T-helper 17 cell (primary cell): ENCODE measurements around the gene PLA2G4D. TPM values are rescaled to one million over a fixed set of nuclear protein-coding genes. Genes with fewer than 3 reads are reported as not detected.

Experiments
- ATAC-seq: fragments of 150-1000 bp; cut with Tn5 transposase; 2 replicates; pipeline ENCODE4 v1.10.0; 2021; ENCODE audit warnings: mild to moderate bottlenecking, moderate library complexity
- DNase-seq, 3 donors: peaks; one replicate each; pipeline versions ENCODE4 v3.0.0 to v3.0.0-alpha.2; 2020 to 2021
- H3K9me3 ChIP-seq: one replicate; pipeline ENCODE4 v1.7.0; 2013; ENCODE audit warnings: low read length, mild to moderate bottlenecking; ENCODE audit not compliant: control insufficient read depth, poor library complexity, severe bottlenecking
- H3K27ac Mint-ChIP-seq: one replicate; pipeline ENCODE4 v1.8.0; 2022; ENCODE audit warnings: mild to moderate bottlenecking, moderate library complexity, mixed read lengths
- H3K27me3 Mint-ChIP-seq: one replicate; pipeline ENCODE4 v1.8.0; 2022; ENCODE audit warnings: mixed read lengths
- H3K36me3 Mint-ChIP-seq: one replicate; pipeline ENCODE4 v1.8.0; 2022; ENCODE audit warnings: low read depth, mixed read lengths
- H3K4me1 Mint-ChIP-seq: one replicate; pipeline ENCODE4 v1.8.0; 2022; ENCODE audit warnings: mild to moderate bottlenecking, mixed read lengths
- H3K4me3 Mint-ChIP-seq: one replicate; pipeline ENCODE4 v1.8.0; 2022; ENCODE audit warnings: mild to moderate bottlenecking, moderate library complexity, mixed read lengths
- total RNA-seq, 4 donors: library from RNA in 2 of 4; stranded (reverse) in 2 of 4; gene quantifications; one replicate each; pipeline ENCODE4 v1.2.3 and lab custom pipeline; 2022 to 2026

Gene PLA2G4D
- total RNA-seq, 2 donors from 2014 or later, result not detected

GRCh38 chr15:42134617-42135245, 40.4 kb upstream of the PLA2G4D start:
- peaks cover 8% of the 10 kb centered on the region for H3K4me1 Mint-ChIP-seq
- H3K27me3 Mint-ChIP-seq, result peaks cover 40% of the 10 kb centered on the region
- H3K4me3 Mint-ChIP-seq, result no peak overlapping the region
- DNase-seq (peak in 1 of 3 donors; percentile 0), ATAC-seq (no peak)
- H3K9me3 ChIP-seq, result no peaks in the 10 kb centered on the region
- H3K27ac Mint-ChIP-seq, result no peak overlapping the region
- H3K36me3 Mint-ChIP-seq, result no peaks in the 10 kb centered on the region

DNA sequence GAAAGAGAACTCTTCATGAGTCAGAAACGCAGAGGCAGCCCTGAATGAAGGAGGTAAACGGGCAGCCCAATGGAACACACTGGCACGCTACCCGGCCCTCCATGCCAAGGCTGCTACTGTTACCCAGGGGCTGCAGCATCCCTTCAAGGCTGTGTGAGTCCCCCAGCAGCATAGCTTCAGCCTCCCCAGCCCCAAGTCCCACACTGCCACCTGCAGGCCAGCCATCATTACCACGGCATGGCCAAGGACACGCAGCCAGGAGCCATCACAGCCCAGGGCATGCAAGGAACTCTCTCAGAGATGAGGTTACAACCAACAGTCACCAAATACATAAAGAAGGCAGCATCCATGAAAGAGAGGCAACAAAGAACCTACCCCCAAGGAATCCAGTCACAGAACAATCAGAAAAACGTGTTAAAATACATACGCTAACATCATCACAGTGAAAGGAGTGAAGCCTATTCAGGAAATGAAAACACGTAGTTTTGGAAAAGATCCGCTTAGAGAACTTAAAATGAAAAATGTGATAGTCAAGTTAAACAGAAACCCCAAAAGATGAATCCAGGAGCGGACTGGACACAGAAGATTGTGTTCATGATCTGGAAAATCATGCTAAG, 39.6 kb upstream of the PLA2G4D start:
- H3K9me3 ChIP-seq, result no peaks in the 10 kb centered on the region
- no peaks in the 10 kb centered on the region for H3K36me3 Mint-ChIP-seq
- peak; percentile 68 for ATAC-seq
- H3K27me3 Mint-ChIP-seq, result peaks cover 47% of the 10 kb centered on the region
- H3K4me1 Mint-ChIP-seq, result peaks cover 11% of the 10 kb centered on the region
- DNase-seq, result peak; percentile 17 to 39 (median 26)
- H3K4me3 Mint-ChIP-seq, result no peak overlapping the region
- H3K27ac Mint-ChIP-seq, result no peak overlapping the region

DNA sequence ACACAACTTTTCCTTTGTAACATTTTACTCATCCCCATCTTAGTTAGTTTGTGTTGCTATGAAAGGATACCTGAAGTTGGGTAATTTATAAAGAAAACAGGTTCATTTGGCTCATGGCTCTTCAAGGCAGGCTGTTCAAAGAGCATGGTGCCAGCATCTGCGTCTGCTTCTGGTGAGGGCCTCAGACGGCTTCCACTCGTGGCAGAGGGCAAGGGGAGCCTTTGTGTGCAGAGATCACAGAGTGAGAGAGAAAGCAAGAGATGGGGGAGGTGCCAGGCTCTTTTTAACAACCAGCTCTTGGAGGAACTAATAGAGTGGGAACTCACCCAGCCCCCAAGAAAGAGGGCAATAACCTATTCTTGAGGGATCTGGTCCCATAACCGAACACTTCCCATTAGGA, 39.0 kb upstream of the PLA2G4D start:
- H3K27ac Mint-ChIP-seq, result no peak overlapping the region
- H3K9me3 ChIP-seq, result no peaks in the 10 kb centered on the region

DNA sequence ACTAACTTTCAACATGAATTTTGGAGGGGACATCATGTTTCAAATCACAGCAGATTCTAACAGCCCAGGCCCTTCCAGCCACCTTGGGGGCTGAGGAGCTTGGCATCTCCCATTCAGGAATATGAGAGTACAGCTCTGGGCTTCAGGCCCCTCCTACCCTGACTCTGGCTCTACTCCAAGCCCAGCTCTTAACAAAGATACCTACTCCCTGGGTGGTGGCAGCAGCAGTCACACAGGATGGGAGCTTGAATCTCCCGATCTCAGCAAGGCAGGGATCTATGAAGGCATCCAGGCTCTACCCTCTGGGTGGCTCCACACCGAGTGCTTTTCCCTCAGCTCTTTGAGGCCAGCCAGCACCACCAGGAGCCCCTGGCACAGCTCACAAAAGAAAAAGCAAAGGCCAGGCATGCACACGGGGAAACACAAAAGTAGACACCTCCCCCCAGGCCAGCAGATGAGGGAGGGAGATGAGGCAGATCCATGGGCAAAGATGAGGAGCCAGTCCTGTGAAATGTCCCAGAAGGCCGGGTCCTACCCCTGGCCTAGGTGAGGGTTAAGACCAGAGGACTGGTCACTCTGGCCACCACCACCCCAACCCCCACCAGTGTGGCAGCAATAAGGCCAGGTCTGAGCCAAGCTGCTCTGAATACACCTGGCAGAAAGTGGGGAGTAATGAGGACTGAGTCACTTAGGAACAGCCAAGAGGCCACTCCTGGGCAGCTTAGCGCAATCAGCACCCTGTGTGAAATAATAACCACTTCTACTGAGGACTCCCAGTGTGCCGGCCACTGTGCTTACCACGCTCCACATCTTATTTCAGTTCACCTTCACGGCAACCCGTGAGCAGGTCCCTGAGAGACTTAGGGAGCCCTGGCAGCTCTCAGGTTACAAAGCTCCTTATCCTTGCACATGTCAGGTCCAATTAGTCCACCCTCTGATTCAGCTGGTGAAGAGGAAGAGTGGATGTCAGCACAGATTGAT, 37.8 kb upstream of the PLA2G4D start:
- DNase-seq, result no peak
- H3K27me3 Mint-ChIP-seq, result peaks cover 59% of the 10 kb centered on the region
- no peak overlapping the region for H3K4me3 Mint-ChIP-seq
- no peaks in the 10 kb centered on the region for H3K9me3 ChIP-seq
- no peak for ATAC-seq
- H3K36me3 Mint-ChIP-seq, result no peaks in the 10 kb centered on the region
- peaks cover 8% of the 10 kb centered on the region for H3K4me1 Mint-ChIP-seq
- no peak overlapping the region for H3K27ac Mint-ChIP-seq

More for the DNA sequence above, 39.0 kb upstream of the PLA2G4D start:
- Mint-ChIP-seq H3K4me3 (no peak overlapping the region), H3K4me1 (peaks cover 11% of the 10 kb centered on the region), H3K27me3 (peaks cover 49% of the 10 kb centered on the region), H3K36me3 (no peaks in the 10 kb centered on the region)
- DNase-seq, result no peak
- ATAC-seq, result no peak

DNA sequence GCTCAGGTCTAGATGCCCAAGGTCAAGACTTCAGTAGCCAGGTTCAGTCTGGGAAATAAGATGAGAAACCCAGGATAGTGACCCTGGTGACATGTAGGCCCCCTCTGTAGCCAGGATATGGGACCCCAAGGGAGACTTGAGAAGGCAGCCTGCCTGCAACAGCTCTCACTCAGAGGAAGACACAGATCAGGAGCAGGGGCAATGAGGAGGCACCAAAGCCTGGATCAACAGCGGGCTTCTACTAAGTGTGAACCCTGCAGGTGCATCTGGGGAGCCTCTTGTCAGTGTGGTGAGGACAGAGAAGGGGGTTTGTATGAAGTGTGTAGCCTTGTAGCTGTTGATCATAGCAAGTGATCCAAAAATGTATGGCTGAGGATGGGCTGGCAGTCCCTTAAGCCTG, 36.6 kb upstream of the PLA2G4D start:
- H3K9me3 ChIP-seq, result no peaks in the 10 kb centered on the region
- Mint-ChIP-seq H3K27ac (no peak overlapping the region), H3K4me1 (peaks cover 8% of the 10 kb centered on the region), H3K4me3 (no peak overlapping the region), H3K27me3 (peaks cover 53% of the 10 kb centered on the region), H3K36me3 (no peaks in the 10 kb centered on the region)
- ATAC-seq (no peak), DNase-seq (no peak)

GRCh38 chr15:42130246-42130986, 36.1 kb upstream of the PLA2G4D start:
- Mint-ChIP-seq H3K4me3 (no peak overlapping the region), H3K27me3 (peaks cover 54% of the 10 kb centered on the region), H3K4me1 (peaks cover 6% of the 10 kb centered on the region), H3K36me3 (no peaks in the 10 kb centered on the region), H3K27ac (no peak overlapping the region)
- DNase-seq, result no peak
- ATAC-seq, result no peak
- no peaks in the 10 kb centered on the region for H3K9me3 ChIP-seq

DNA sequence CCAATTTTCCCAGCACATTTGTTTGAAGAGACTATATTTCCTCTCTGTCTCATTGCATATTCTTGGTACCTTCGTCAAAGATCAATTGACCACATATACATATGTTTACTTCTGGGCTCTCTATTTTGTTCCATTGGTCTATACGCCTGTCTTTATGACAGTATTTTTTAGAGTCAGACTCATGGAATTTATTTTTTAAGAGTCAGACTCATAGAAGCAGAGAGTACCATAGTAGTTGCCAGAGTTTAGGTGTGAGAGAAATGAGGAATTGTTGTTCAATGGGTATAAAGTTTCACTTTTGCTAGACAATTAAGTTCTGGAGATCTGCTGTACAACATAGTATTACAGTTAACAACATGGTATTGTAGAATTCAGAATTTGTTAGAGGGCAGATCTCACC, 35.0 kb upstream of the PLA2G4D start:
- no peak overlapping the region for H3K27ac Mint-ChIP-seq
- DNase-seq, result no peak
- no peaks in the 10 kb centered on the region for H3K9me3 ChIP-seq
- peaks cover 5% of the 10 kb centered on the region for H3K4me1 Mint-ChIP-seq
- no peaks in the 10 kb centered on the region for H3K36me3 Mint-ChIP-seq
- no peak for ATAC-seq
- H3K27me3 Mint-ChIP-seq, result peaks cover 56% of the 10 kb centered on the region
- H3K4me3 Mint-ChIP-seq, result no peak overlapping the region

- H3K27ac Mint-ChIP-seq, result no peak overlapping the region
- ATAC-seq (no peak), DNase-seq (no peak)
- no peak overlapping the region for H3K4me3 Mint-ChIP-seq
- H3K36me3 Mint-ChIP-seq, result no peaks in the 10 kb centered on the region
- no peaks in the 10 kb centered on the region for H3K9me3 ChIP-seq
- peaks cover 5% of the 10 kb centered on the region for H3K4me1 Mint-ChIP-seq
- peaks cover 49% of the 10 kb centered on the region for H3K27me3 Mint-ChIP-seq
These were observed 34.1 kb upstream of the PLA2G4D start for GRCh38 chr15:42128476-42128875.

DNA sequence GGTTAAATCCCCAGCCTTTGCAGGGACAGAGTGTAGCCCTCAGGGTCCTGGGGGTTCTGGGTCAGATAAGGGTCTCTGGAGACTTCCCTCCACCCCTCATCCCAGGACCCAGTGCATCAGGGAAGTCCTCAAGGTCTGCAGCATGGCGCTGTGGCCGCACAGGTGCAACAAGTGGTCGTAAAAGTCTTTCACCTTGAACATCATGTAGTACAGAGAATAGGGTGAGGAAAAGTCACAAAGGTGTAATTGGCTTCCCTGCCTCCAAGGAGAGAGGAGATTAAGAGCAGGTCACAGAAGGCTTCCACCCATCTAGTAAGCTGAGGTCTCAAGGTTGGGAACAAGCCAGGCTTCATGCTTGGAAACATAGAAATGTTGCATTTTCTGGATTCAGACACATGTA, 29.2 kb upstream of the PLA2G4D start:
- no peaks in the 10 kb centered on the region for H3K9me3 ChIP-seq
- DNase-seq, result no peak
- H3K27ac Mint-ChIP-seq, result no peak overlapping the region
- H3K4me3 Mint-ChIP-seq, result no peak overlapping the region
- no peak for ATAC-seq
- no peaks in the 10 kb centered on the region for H3K36me3 Mint-ChIP-seq
- H3K27me3 Mint-ChIP-seq, result peaks cover 32% of the 10 kb centered on the region
- peaks cover 4% of the 10 kb centered on the region for H3K4me1 Mint-ChIP-seq

DNA sequence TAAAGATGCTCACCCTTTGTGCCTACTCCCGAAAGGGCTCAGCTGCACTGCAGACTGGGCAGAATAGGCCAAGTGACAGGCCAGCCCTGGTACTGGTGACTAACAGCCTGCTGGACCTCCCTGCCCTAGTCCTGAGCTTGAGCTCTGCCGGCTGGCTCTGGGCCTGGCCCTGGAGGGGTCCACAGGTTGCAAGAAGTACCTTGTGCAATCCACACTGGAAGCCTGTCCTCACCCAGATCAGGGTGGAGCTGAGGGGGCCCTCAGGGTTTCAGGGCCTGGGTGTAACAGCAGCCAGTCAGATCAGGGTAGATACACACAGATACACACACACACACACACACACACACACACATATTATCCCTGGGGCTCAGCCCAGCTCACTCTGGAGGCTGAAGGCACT, 27.3 kb upstream of the PLA2G4D start:
- Mint-ChIP-seq H3K27ac (no peak overlapping the region), H3K4me1 (peaks cover 4% of the 10 kb centered on the region)
- no peak for ATAC-seq

DNA sequence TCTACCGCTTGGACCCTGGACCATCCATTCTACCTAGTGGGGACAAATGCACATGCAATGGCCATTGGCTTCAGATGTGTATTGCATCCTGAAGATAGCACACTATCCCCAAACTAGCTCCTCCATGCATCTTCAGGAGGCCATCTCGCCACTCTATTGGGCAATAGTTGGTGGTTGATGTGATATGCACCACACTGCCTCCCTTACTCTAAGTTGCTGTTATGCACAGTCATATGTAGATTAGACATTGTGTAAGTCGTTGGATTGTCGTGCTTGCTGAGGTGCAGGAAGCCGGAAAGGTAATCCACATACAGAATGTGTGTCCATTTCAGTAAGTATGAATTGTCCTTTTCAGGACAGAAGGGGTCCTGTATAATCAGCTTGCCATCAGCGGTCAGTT, 26.7 kb upstream of the PLA2G4D start:
- Mint-ChIP-seq H3K36me3 (no peaks in the 10 kb centered on the region), H3K4me1 (peaks cover 4% of the 10 kb centered on the region), H3K27ac (no peak overlapping the region), H3K27me3 (peaks cover 23% of the 10 kb centered on the region), H3K4me3 (no peak overlapping the region)
- H3K9me3 ChIP-seq, result no peaks in the 10 kb centered on the region
- DNase-seq (no peak), ATAC-seq (no peak)

More for the DNA sequence above, 27.3 kb upstream of the PLA2G4D start:
- H3K27me3 Mint-ChIP-seq, result peaks cover 23% of the 10 kb centered on the region
- no peaks in the 10 kb centered on the region for H3K36me3 Mint-ChIP-seq
- H3K9me3 ChIP-seq, result no peaks in the 10 kb centered on the region
- H3K4me3 Mint-ChIP-seq, result no peak overlapping the region
- no peak for DNase-seq

GRCh38 chr15:42120285-42120684, 25.9 kb upstream of the PLA2G4D start:
- Mint-ChIP-seq H3K27me3 (peaks cover 17% of the 10 kb centered on the region), H3K4me3 (no peak overlapping the region), H3K27ac (no peak overlapping the region), H3K4me1 (peaks cover 4% of the 10 kb centered on the region), H3K36me3 (no peaks in the 10 kb centered on the region)
- DNase-seq, result no peak
- no peak for ATAC-seq
- no peaks in the 10 kb centered on the region for H3K9me3 ChIP-seq

DNA sequence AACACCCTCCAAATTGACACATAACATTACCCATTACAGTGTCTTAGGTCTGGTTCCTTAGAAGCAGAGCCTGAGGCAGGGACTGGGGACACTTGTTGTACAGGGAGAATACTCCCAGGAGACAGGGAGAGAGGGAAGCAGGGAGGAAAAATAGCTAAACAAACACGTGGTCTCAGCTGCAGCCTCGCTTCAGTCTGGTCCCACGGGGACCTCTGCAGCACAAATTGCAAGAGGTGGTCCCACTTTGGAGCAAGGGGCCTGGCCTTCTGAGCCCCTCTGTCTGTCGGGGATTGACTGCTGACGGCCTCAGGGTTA, 25.0 kb upstream of the PLA2G4D start:
- no peak for DNase-seq
- H3K4me1 Mint-ChIP-seq, result peaks cover 4% of the 10 kb centered on the region
- H3K27me3 Mint-ChIP-seq, result peaks cover 15% of the 10 kb centered on the region
- no peaks in the 10 kb centered on the region for H3K36me3 Mint-ChIP-seq
- H3K27ac Mint-ChIP-seq, result no peak overlapping the region
- no peak overlapping the region for H3K4me3 Mint-ChIP-seq
- no peak for ATAC-seq
- no peaks in the 10 kb centered on the region for H3K9me3 ChIP-seq
